ENCODE data around the gene RIMKLB.

DNA sequence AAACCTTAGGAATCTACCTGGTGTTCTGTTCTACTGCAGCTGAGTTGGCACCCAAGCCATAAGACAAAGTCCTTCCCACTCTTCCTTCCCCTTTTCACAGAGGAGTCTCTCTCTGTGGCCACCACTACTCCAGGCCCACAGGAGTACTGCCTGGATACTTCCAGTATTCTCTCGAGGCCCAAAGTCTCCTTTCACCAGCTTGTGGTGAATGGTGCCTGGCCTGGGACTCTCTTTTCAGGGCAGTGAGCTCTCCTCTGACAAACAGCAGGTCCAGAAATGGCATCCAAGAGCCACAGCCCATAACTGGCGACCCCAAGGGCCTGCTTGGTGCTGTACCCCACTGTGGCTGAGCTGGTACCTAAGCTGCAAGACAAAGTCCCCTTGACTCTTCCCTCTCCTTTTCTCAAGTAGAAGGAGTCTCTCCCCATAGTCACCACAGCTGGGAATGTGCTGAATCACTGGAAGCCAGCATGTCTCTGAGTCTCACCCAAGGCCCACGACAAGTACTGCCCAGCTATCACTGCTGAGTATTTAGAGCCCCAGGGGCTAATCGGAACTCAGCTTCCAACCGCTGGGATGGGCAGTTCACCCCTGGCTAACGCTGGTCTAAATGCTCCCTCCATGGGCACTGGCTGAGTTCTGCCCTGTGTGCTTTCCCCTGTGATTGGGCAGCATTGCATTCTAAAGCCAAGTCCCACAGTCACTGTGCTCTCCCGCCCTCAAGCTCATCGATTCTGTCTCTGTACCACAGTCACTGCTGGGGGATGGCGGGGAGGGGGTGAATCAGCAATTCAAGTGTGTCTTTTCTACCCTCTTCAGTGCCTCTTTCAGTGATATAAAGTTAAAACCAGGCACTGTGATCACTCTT, 130.7 kb downstream of the RIMKLB start:
- TF ChIP-seq, protein P1, sequence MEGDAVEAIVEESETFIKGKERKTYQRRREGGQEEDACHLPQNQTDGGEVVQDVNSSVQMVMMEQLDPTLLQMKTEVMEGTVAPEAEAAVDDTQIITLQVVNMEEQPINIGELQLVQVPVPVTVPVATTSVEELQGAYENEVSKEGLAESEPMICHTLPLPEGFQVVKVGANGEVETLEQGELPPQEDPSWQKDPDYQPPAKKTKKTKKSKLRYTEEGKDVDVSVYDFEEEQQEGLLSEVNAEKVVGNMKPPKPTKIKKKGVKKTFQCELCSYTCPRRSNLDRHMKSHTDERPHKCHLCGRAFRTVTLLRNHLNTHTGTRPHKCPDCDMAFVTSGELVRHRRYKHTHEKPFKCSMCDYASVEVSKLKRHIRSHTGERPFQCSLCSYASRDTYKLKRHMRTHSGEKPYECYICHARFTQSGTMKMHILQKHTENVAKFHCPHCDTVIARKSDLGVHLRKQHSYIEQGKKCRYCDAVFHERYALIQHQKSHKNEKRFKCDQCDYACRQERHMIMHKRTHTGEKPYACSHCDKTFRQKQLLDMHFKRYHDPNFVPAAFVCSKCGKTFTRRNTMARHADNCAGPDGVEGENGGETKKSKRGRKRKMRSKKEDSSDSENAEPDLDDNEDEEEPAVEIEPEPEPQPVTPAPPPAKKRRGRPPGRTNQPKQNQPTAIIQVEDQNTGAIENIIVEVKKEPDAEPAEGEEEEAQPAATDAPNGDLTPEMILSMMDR (IDR thresholded peaks at IDR 0.05): no peak
- TF ChIP-seq POLR2A (IDR thresholded peaks at IDR 0.05) (no peak), POLR2AphosphoS5 (IDR thresholded peaks at IDR 0.05) (no peak)
